ENCODE data around the gene SORCS2.

SORCS2 gene

DNA sequence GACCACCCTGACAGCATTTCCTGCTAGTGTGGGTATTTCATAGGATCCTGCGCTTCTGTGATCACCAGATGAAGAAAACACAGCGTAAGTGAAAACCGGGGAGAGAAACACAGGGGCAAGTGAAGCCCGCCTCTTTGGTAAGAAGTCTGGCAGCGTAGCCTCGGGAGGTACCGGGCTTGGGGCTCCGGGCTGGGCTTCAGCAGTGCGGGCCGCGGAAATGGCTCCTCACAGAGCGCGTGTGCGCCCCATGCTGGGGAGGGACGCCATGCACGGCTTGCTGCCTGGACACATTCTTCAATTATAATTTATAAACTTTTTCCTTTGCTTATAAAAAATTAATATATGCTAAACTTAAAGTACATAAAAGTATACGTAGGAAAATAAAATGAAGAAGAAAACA is 595.9 kb downstream of the SORCS2 start:
- DNase-seq: no peak
- TF ChIP-seq POLR2A (IDR thresholded peaks at IDR 0.05; ENCODE audit: low read length) (no peak), GATA1 (IDR thresholded peaks at IDR 0.05; ENCODE audit: low read depth, low read length) (no peak)

DNA sequence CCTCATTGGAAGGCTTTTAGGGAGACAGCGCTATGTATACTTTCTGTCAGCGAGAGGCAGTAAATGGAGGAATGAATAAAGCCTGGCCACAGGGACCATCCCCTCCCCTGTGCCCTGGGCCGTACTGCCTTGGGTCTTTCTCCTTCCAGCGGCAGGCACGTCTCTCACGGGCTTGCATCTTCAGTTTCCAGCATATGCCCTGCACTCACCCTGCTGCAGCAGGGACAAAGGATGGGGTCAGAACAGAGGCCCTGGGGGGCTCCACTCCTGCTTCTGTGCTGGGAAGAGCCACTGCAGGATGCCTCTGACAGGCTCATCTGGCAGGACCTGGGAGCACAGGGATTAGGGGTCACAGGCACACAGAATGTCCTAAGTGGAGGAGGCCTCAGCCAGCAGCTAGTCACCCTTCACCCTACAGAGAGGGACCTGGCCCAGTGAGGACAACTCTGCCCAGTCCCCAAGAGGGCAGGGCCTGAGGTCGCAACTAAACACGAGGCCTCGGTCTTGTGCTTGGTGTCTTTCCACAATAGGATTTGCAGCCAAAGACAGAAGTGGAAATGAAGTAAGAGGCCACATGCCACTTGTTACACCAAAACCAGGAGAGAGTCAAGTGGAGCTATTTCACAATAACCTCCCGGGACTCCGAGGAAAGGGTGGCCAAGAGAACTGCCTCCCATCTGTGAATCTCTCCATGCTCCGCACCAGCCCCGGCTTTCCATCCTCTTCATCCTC is 596.5 kb downstream of the SORCS2 start:
- no peak for DNase-seq
- TF ChIP-seq GATA1 (IDR thresholded peaks at IDR 0.05; ENCODE audit: low read depth, low read length) (no peak), POLR2A (IDR thresholded peaks at IDR 0.05; ENCODE audit: low read length) (no peak)

DNA sequence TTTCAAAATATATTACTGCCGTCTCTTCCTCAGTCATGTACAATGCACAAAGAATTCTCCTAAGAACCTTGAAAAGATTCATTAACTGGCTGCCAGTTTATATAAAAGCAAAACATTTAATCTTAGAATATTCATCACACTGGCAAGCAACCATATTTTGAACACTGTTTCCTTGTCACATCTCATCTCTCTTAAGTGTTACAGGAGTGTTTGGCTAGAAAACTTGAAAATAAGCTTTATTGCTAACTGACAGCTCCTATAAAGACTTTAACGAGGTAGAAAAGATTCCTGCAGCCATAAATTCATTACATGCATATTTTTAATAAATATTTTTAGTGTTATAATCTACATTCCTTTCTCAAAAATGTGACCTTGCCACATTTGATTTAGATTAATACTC is 597.7 kb downstream of the SORCS2 start:
- no peak for DNase-seq
- TF ChIP-seq POLR2A (IDR thresholded peaks at IDR 0.05; ENCODE audit: low read length) (no peak), GATA1 (IDR thresholded peaks at IDR 0.05; ENCODE audit: low read depth, low read length) (no peak)

DNA sequence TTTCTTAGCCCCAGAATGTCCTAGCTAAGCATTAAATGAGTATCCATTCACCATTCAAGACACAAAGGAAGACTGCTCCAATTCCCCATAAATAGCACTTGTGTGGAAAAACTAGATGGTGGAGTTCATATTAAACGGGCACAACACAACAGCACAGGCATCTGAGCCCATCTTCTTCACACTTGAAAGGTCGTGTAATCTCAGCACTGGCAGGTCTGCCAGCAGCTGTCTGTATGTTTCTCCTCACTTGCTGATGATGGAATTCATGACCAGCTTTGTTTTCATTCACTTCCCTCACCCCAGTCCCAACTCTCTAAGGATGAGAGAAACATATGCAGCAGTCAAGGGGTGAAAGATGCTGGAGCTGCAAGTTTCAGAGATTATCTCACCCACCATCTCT is 598.7 kb downstream of the SORCS2 start:
- no peak for DNase-seq
- TF ChIP-seq POLR2A (IDR thresholded peaks at IDR 0.05; ENCODE audit: low read length) (no peak), GATA1 (IDR thresholded peaks at IDR 0.05; ENCODE audit: low read depth, low read length) (no peak)
